Measurements from ENCODE around the gene CFAP46. TPM values are rescaled to one million over a fixed set of nuclear protein-coding genes. Genes with fewer than 3 reads are reported as not detected.

Gene CFAP46
- total RNA-seq, 1 donor from 2014 or later, result 1.6 TPM

GRCh38 chr10:132779549-132780294 lies 162.6 kb downstream of the CFAP46 start:
- Mint-ChIP-seq H3K27me3 (ENCODE audit: insufficient read depth, low read depth) (peaks cover 29% of the 10 kb centered on the region), H3K9me3 (no peaks in the 10 kb centered on the region), H3K36me3 (peaks cover 9% of the 10 kb centered on the region), H3K4me3 (no peak overlapping the region), H3K27ac (no peak overlapping the region), H3K4me1 (peaks cover 11% of the 10 kb centered on the region)
- Histone ChIP-seq H3K9me3 (ENCODE audit: low read depth) (no peaks in the 10 kb centered on the region), H3K79me2 (ENCODE audit: low read depth) (no peaks in the 10 kb centered on the region), H3K4me2 (no peak overlapping the region), H3K36me3 (no peaks in the 10 kb centered on the region), H2AFZ (replicated peaks) (no peak overlapping the region), H3K4me1 (peaks cover 7% of the 10 kb centered on the region), H3K27me3 (peaks cover 50% of the 10 kb centered on the region), H3K9ac (no peak overlapping the region), H4K20me1 (ENCODE audit: low read depth) (peaks cover 39% of the 10 kb centered on the region), H3F3A (ENCODE audit: low read depth) (peaks cover 13% of the 10 kb centered on the region), H3K27ac (no peak overlapping the region), H3K4me3 (no peak overlapping the region)
- DNase-seq (ENCODE audit: low spot score), result no peak
- TF ChIP-seq EZH2phosphoT487 (IDR thresholded peaks at IDR 0.05) (no peak), CTCF (IDR thresholded peaks at IDR 0.05) (no peak), EZH2 (IDR thresholded peaks at IDR 0.05) (no peak)

GRCh38 chr10:132777441-132777840 lies 164.9 kb downstream of the CFAP46 start:
- H3K4me3 ChIP-seq, result no peak overlapping the region
- TF ChIP-seq CTCF (IDR thresholded peaks at IDR 0.05), result no peak
- no peak for TF ChIP-seq EZH2phosphoT487 (IDR thresholded peaks at IDR 0.05)
- peaks cover 10% of the 10 kb centered on the region for H3K27me3 Mint-ChIP-seq (ENCODE audit: insufficient read depth, low read depth)
- no peaks in the 10 kb centered on the region for H3K79me2 ChIP-seq (ENCODE audit: low read depth)
- peaks cover 6% of the 10 kb centered on the region for H3K9me3 Mint-ChIP-seq
- H3K4me2 ChIP-seq, result no peak overlapping the region
- peaks cover 3% of the 10 kb centered on the region for H3F3A ChIP-seq (ENCODE audit: low read depth)
- no peak overlapping the region for H3K27ac ChIP-seq
- H4K20me1 ChIP-seq (ENCODE audit: low read depth), result peaks cover 16% of the 10 kb centered on the region
- peaks cover 27% of the 10 kb centered on the region for H3K27me3 ChIP-seq
- no peak for DNase-seq (ENCODE audit: low spot score)
- H3K9ac ChIP-seq, result no peak overlapping the region
- no peaks in the 10 kb centered on the region for H3K9me3 ChIP-seq (ENCODE audit: low read depth)
- H2AFZ ChIP-seq (replicated peaks), result no peak overlapping the region
- no peak overlapping the region for H3K4me3 Mint-ChIP-seq
- H3K36me3 ChIP-seq, result no peaks in the 10 kb centered on the region
- H3K36me3 Mint-ChIP-seq, result peaks cover 7% of the 10 kb centered on the region
- H3K4me1 Mint-ChIP-seq, result peaks cover 4% of the 10 kb centered on the region
- no peaks in the 10 kb centered on the region for H3K4me1 ChIP-seq
- no peak overlapping the region for H3K27ac Mint-ChIP-seq

GRCh38 chr10:132776821-132777220 lies 165.5 kb downstream of the CFAP46 start:
- H3K4me1 ChIP-seq, result no peaks in the 10 kb centered on the region

More at GRCh38 chr10:132776821-132777220, 165.5 kb downstream of the CFAP46 start:
- peaks cover 8% of the 10 kb centered on the region for H3K27me3 Mint-ChIP-seq (ENCODE audit: insufficient read depth, low read depth)
- no peak overlapping the region for H3K27ac ChIP-seq
- H2AFZ ChIP-seq (replicated peaks), result no peak overlapping the region
- H3K9me3 ChIP-seq (ENCODE audit: low read depth), result no peaks in the 10 kb centered on the region
- peaks cover 10% of the 10 kb centered on the region for H4K20me1 ChIP-seq (ENCODE audit: low read depth)
- H3K27me3 ChIP-seq, result peaks cover 21% of the 10 kb centered on the region
- H3K4me3 Mint-ChIP-seq, result no peak overlapping the region
- H3K9me3 Mint-ChIP-seq, result peaks cover 6% of the 10 kb centered on the region
- no peak overlapping the region for H3K4me3 ChIP-seq
- peaks cover 4% of the 10 kb centered on the region for H3K4me1 Mint-ChIP-seq
- DNase-seq (ENCODE audit: low spot score), result no peak
- no peak overlapping the region for H3K4me2 ChIP-seq
- peaks cover 5% of the 10 kb centered on the region for H3K36me3 Mint-ChIP-seq
- TF ChIP-seq EZH2 (IDR thresholded peaks at IDR 0.05) (no peak), EZH2phosphoT487 (IDR thresholded peaks at IDR 0.05) (no peak), CTCF (IDR thresholded peaks at IDR 0.05) (no peak)
- no peaks in the 10 kb centered on the region for H3K79me2 ChIP-seq (ENCODE audit: low read depth)
- no peaks in the 10 kb centered on the region for H3K36me3 ChIP-seq
- no peak overlapping the region for H3K9ac ChIP-seq
- peaks cover 3% of the 10 kb centered on the region for H3F3A ChIP-seq (ENCODE audit: low read depth)
- no peak overlapping the region for H3K27ac Mint-ChIP-seq
